ENCODE measurements around the gene OR2B2.

DNA sequence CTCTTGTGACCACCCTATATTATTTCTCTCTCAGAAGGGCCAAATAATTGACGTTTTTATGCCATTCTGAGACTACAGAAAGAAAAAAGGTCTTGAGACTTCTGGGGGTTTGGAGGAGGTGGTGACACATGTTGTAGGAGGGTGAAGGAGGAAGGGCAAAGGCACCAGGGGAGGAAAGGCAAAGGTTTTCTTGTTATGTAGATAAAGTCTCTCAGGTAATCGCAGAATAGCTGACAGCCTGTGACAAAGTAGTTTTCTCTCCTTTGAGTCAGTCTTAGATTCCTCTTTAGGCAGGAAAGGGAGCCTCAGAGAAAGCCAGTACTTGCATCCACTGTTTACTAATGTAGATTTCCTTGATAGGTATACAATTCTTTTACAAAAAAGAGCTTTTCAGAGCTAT, 23.6 kb downstream of the OR2B2 start:
- TF ChIP-seq CTCF (IDR thresholded peaks at IDR 0.05): no peak
- TF ChIP-seq POLR2AphosphoS5 (IDR thresholded peaks at IDR 0.05): no peak
- TF ChIP-seq POLR2A (IDR thresholded peaks at IDR 0.05): no peak
- no peak for TF ChIP-seq EP300 (IDR thresholded peaks at IDR 0.05)
